Measurements from ENCODE around the gene IFIT1. TPM values are rescaled to one million over a fixed set of nuclear protein-coding genes. Genes with fewer than 3 reads are reported as not detected.
A peak's percentile ranks its signal among the peaks of the same experiment; 100 is the strongest.

The IFIT1 gene
- total and polyA plus RNA-seq, 9 of the 15 experiments (the other 6 are each of a cell fraction or from before 2014, with no cell fraction given) = 0.03 to 0.40 (median 0.18) TPM

GRCh38 chr10:89355394-89355931 is 37.0 kb upstream of the IFIT1 start (continued):
- TF ChIP-seq TCF7 (IDR thresholded peaks at IDR 0.05; ENCODE audit: borderline replicate concordance) (no peak), GATA2 (CRISPR knock-in tag; IDR thresholded peaks at IDR 0.05) (no peak), FOXJ3 (CRISPR knock-in tag; IDR thresholded peaks at IDR 0.05) (no peak), HNRNPL (IDR thresholded peaks at IDR 0.05; ENCODE audit: low read depth, low read length) (no peak), ZNF695 (CRISPR knock-in tag; IDR thresholded peaks at IDR 0.05) (no peak), ELK1 (CRISPR knock-in tag; IDR thresholded peaks at IDR 0.05) (no peak), LEF1 (IDR thresholded peaks at IDR 0.05) (no peak), ZBTB7A (IDR thresholded peaks at IDR 0.05; ENCODE audit: borderline replicate concordance, control insufficient read depth, low read depth, low read length) (no peak), ZBTB34 (CRISPR knock-in tag; IDR thresholded peaks at IDR 0.05) (peak; percentile 83; the same call in 1 of the 2 replicates), RREB1 (CRISPR knock-in tag; IDR thresholded peaks at IDR 0.05) (peak; percentile 89), KHSRP (IDR thresholded peaks at IDR 0.05) (no peak), ZNF384 (IDR thresholded peaks at IDR 0.05; ENCODE audit: low read depth, low read length) (no peak)
- TF ChIP-seq, protein P1, sequence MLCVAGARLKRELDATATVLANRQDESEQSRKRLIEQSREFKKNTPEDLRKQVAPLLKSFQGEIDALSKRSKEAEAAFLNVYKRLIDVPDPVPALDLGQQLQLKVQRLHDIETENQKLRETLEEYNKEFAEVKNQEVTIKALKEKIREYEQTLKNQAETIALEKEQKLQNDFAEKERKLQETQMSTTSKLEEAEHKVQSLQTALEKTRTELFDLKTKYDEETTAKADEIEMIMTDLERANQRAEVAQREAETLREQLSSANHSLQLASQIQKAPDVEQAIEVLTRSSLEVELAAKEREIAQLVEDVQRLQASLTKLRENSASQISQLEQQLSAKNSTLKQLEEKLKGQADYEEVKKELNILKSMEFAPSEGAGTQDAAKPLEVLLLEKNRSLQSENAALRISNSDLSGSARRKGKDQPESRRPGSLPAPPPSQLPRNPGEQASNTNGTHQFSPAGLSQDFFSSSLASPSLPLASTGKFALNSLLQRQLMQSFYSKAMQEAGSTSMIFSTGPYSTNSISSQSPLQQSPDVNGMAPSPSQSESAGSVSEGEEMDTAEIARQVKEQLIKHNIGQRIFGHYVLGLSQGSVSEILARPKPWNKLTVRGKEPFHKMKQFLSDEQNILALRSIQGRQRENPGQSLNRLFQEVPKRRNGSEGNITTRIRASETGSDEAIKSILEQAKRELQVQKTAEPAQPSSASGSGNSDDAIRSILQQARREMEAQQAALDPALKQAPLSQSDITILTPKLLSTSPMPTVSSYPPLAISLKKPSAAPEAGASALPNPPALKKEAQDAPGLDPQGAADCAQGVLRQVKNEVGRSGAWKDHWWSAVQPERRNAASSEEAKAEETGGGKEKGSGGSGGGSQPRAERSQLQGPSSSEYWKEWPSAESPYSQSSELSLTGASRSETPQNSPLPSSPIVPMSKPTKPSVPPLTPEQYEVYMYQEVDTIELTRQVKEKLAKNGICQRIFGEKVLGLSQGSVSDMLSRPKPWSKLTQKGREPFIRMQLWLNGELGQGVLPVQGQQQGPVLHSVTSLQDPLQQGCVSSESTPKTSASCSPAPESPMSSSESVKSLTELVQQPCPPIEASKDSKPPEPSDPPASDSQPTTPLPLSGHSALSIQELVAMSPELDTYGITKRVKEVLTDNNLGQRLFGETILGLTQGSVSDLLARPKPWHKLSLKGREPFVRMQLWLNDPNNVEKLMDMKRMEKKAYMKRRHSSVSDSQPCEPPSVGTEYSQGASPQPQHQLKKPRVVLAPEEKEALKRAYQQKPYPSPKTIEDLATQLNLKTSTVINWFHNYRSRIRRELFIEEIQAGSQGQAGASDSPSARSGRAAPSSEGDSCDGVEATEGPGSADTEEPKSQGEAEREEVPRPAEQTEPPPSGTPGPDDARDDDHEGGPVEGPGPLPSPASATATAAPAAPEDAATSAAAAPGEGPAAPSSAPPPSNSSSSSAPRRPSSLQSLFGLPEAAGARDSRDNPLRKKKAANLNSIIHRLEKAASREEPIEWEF (CRISPR knock-in tag; IDR thresholded peaks at IDR 0.05) = no peak
